Measurements from ENCODE around the gene ZNF778. TPM values are rescaled to one million over a fixed set of nuclear protein-coding genes. Genes with fewer than 3 reads are reported as not detected.

Gene ZNF778
- polyA plus RNA-seq, 1 donor, result 6.2 TPM

DNA sequence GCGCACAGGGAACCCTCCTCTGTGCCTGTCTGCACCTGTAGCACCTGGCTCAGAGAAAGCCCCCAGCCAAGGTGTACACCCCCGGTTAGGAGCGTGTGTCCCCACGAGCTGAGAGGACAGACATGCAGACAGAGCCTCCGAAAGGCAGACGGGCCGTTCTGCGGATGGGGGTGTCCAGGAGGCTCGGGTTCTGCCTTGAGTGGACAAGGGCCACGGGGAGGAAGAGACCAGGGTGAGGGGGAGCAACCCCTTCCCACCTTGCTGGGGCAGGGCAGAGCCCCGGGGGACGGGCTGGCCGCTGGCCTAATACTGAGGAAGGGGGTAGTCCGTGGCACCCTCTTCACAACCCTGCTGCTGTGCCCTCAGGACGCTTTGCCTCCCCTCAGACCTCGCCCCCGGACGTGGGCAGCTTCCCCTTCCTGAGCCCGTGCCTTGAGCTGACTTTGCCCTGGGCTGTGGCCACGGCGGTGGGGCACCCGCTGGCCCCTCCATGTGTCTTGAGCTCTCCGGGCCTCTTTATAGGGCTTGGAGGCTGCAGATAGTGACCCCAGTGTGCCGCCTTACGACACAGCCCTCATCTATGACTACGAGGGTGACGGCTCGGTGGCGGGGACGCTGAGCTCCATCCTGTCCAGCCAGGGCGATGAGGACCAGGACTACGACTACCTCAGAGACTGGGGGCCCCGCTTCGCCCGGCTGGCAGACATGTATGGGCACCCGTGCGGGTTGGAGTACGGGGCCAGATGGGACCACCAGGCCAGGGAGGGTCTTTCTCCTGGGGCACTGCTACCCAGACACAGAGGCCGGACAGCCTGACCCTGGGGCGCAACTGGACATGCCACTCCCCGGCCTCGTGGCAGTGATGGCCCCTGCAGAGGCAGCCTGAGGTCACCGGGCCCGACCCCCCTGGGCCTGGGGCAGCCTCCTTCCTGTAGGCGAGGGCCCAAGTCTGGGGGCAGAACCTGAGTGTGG lies 22.9 kb upstream of the ZNF778 start:
- DNase-seq, result no peak

DNA sequence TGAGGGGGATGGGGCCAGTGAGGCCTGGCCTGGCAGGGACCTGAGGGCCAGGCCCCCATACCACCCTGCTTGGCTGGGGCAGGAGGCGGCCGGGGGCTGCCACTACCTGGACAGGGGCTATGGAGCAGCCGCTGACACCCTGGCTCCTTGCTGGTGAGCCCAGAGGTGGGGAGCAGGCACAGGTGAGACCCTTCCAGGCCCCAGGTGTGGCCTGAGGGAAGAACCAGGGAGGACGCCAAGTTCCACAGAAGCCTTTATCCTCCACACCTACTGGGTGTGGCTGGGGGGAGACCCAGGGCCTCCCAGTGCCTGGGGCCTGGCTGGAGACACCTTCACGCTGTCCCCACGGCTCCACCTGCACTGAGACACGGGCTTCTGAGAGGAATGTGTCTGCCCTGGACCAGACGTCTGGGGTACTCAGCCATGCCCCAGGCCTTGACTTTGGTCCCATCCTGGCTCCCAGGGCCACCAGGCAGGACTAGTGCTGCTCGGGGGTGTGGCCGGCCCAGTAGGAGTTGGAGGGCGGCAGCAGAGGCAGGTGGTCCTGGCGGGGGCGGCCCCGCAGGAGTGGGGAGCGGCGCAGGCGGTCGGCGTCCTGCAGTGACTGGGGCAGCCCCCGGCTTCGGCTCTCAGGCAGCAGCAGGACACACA lies 21.9 kb upstream of the ZNF778 start:
- DNase-seq, result no peak

DNA sequence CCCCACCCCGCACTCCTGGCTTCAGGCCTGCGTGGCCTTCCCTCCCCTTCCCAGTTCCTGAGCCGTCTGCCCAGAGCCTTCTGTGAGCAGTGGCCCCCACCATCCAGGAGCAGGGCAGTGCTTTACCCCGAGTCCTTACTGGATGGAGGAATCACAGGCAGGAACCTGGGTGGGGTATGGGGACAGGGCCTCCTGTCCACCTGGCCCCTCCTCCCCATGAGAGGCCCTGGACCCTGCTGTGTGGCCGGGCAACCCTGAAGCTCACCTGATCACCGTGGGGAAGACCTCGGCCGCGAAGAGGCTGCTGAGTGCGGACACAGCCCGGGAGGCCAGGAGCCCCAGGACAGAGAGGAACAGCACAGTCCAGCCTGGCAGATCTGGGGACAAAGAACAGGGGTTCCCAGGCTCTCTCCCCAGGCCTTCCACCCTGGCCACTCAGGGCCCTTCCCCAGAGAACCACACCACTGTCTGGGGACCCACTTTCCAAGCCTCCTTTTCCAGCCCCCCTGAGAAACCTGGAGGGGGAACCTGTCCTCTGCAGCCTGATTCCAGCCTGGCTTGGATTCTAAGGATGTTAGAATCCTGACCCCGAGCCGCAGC lies 20.4 kb upstream of the ZNF778 start:
- DNase-seq, result no peak

DNA sequence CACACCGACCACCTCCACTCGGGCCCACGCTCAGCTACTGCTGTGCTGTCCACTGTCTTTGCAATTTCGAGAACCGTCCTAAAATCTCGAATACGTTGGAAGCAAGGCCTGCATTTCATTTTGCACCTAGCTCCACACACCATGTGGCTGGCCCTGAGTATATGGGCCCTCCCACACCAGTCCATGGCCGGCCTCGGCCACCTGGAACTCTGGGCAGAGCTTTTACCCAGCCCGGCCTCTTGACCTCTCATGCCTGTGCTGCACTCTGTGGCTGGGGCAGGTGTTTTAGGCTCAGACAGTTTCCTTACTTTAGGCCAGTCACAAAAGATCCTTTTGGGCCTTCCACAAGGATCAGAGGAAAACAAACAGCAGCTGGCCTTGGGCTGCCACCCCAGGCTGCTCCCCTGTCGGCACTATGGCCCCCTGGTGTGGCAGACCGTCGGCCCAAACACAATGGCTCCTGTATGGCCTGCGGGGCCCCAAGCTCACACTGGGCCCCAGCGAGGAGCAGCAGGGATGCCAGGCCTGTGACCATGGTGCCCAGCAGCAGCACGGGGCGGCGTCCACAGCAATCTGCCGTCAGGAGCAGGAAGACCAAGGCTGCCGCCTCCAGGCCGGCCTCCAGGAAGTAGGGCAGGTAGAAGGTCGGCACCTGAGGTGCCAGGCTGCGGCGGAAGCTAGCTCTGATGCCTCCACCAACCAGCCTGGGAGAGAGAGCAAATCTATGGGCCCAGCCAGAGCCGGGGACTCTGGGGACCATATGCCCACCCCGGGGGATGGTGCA lies 19.7 kb upstream of the ZNF778 start:
- no peak for DNase-seq

DNA sequence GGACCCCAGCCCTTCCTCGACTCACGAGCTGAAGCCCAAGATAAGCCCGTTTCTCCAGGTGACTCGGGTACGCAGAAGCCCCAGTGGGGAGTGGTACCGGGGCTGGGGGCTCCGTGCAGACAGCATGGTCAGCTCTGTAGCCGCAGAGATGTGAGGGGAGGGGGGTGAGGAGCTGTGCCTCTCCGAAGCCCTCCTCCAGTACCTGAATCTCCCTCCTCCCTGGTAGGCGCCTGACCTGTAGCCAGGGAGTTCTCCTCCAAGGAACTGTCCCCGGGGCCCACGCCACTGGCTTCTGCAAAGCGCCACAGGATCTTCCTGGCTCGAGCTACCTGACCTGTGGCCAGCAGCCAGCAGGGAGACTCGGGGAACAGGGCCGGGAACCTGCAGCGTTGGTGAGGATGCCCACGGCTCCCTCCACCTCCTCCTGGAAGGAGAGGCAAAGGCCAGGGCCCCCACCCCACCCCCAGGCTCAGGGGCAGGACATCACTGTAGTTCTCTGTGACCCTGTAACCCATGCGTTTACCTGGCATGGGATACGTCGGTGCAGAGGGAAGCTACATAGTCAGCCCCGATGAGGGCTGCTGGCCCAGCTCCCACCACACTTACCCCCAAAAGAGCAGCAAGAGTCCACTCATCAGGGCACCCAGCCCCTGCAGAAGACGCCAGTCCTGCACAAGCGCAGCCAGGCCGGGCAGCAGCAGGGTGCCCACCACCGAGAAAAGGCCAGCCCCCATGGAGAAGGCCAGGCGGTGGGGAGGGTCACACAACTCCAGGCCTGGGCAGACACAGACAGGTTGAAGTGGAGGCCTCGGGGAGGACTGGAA lies 18.9 kb upstream of the ZNF778 start:
- no peak for DNase-seq

DNA sequence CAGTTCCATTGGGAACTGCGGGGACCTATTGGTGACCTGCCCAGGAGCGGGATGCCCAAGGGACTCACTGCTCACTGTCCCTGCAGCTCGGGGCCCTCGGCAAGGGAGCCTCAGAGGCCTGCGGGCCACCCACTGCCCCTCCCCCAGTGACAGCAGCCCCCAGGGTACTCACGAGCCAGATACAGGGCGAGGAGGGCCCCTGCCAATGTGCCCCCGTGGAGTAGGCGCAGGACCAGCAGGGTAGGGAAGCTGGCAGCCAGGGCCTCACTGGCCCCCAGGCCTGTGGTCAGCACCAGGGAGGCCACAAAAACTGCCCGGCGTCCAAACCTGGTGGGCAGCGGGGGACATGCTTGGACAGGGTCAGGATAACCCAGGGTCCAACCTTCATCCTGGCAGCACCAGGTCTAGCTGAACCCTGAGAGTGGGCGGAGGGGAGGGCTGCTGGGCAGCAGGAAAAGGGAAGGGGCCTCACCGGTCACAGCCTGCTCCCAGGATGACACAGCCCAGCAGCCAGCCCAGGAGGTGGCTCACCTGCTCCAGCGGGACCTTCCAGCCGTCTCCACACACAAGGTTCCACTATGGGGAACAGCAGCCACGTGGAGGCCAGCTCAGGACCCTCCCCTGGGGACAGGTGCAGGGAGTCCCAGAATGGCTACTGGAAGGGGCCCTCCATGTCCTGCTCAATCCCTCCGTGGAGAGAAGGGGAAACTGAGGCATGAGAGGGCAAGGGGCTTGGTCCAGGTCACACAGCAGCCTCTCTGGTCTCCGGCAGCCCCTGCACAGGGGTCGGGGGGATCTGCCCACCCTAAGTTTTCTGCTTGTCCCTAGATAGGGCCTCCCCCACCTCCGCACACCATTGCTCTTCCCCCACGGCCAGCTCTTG lies 18.0 kb upstream of the ZNF778 start:
- DNase-seq, result no peak

DNA sequence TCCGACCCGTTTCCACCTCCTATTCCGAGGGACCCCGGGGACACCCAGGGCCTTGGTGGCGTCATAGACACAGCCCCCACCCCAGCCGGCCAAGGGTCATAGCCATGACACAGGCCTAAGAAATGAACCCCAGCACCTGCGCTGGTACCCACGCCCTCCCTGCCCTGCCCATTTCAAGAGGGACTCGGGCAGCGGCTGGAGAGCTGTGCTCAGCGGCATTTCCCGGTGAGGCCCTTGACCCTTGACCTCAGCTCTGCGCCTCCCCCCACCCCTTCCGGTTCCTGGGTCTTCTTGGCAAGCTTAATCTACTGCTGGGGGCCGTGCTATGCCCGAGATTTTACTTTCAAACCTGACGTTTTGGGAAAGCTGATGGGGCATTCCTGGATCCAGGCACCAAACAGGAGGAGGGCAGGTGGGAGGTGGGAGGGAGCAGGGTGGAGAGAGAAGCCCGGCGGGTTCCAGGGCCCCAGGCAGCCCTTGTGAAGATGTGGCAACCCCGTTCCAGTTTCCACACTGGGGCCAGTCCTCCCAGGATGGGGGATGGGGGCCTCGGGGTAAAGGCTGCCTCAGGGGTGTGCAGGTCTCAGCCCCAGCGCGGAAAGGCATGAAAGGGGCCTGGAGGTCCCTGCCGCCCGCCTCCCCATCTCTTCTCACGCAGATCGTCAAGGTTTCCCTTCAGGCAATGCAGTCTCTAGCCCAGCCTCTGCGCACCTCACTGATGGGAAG lies 17.2 kb upstream of the ZNF778 start, which contains the start of gene SLC22A31:
Gene SLC22A31 (minus strand): TSS at position 414 of the 726 bp plus-strand sequence. CDS start 36 bp downstream, at position 378.
- DNase-seq, result no peak

DNA sequence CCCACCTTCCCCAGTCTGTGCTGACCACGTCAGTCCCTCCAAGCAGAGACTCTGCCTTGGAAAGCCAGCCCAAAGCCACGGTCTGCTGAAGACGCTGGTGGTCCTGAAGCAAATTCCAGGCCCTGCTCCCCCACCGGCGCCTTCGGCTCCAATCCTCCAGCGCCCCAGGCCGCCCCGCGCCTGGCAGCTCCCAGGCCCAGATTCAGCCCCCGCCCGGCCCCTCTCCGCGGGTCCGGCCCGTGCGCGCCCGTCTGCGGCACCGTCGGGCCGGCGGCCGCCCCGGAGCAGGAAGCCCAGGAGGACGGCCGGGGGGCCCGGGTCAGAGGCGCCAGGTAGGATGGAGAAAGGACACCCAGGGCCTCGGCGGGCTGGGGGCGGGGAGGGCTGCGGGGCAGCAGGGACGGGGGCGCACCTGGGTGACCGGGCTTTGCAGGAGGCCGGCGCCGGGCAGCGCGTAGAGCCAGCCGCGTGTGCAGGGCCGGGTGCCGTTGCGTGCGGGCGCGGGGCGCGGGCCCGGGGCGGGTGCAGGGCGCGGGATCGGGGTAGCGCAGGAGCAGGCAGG lies 16.6 kb upstream of the ZNF778 start:
- DNase-seq, result no peak

DNA sequence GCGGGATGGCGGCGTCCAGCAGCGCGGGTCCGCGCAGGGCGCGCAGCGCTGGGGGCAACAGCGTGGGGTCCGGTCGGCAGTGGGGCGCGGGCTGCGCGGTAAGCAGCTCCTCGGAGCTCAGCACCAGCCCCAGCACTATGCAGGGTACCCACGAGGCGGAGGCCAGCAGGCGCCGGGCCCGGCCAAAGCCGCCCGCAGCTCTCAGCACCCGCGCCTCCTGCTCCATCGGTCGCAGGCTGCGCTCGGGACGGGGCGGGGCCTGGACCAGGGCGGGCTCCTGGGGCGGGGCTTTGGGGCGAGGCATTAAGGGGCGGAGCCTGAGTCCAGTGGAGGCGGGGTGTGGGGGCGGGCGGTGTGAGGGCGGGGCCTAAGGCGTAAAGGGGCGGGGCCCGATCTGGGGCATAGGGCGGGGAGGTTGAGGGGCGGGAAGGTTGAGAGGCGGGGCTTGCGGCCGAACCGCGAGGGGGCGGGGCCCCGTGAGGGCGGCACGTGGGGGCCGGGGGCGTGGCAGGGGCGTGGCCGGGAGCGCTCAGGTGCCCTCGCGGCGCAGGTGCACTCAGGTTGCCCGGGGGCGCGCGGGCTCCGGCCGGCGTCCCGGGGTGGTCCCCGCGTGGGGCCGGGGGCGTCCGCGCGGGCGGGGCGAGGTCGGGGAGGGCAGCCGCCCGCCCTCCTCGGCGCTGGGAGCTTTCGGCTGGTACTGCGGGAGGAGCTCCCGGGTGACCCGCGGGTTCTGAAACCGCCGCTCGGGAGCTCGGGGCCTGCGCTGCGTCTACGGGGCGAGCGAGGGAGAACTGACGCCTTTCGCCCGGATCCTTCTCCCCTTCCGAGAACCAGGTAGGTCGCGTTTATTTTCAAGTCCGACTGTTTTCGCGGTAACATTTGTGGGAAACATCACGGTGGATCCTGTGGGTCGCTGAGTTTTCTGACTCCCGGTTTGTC lies 15.8 kb upstream of the ZNF778 start:
- DNase-seq, result peak; percentile 36

DNA sequence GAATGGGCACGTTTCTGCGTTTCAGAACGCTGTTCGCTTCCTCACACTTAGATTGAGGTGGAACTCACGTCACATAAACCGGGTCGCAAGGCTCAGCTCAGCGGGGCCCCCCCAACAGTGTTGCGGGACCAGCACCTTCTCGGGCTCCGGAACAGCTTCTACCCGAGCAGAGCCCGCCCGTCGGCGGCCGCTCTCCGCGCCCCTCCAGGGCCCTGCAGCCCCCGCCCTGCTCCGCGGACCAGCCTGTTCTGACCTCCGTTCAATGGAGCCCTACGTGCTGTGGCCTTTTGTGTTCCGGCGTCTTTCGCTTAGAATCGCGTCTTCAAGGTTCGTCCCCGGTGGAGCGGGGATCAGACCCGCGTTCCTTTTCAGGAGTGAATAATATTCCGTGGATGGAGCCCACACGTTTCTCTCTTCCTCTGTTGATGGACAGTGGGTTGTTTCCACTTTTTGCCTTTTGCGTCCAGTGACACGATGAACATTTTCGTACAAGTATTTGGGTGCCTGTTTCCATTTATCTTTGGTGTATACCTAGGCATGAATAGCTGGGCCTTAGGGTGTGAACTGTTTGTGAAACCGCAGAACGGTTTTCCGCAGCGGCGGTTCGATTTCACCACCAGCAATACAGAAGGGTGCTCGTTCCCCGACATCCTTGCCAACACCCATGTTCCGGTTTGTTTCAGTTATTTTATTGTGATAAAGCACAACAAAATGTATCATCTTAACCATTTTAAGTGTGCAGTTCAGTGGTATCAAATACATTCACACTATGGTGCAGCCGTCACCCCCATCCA lies 14.9 kb upstream of the ZNF778 start:
- DNase-seq, result no peak

DNA sequence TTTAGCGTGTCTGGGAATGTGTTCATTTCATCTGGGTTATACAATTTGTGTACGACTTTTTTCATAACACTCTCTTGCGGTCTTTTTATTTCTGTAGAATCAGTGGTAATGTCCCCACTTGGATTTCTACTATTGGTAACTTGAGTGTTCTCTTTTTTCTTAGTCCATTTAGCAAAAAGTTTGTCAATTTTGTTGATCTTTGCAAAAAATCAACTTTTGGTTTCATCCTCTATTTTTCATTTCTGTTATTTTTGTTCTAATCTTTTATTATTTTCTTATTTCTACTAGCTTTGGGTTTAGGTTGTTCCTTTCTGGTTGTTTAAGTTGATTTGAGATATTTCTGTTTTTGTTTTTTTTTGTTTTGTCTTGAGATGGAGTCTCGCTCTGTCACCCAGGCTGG lies 9.5 kb upstream of the ZNF778 start:
- DNase-seq, result no peak

DNA sequence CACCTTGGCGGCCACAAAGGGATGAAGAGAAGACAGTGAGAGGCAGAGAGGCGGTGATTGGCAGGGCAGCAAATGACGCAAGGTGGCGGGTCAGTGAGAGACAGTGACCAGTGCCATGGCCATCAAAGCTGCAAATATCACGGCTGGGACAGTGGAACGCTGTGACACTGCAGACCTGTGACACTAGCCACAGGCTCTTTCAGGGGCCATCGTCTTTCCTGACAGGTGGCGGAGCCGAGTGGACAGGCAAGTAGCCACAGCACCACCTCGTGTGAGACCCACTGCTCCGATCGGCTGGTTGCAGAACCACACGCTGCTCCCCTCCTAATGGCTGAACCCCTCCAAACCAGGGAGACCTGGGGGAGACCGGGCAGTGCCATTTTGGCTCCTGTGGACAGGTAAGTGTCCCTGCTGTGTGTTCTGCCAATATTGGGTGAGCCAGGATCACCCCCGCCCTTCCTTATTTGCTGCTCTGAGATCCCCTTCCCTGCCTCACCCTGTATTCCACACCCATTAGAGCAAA lies 7.9 kb upstream of the ZNF778 start:
- no peak for DNase-seq

DNA sequence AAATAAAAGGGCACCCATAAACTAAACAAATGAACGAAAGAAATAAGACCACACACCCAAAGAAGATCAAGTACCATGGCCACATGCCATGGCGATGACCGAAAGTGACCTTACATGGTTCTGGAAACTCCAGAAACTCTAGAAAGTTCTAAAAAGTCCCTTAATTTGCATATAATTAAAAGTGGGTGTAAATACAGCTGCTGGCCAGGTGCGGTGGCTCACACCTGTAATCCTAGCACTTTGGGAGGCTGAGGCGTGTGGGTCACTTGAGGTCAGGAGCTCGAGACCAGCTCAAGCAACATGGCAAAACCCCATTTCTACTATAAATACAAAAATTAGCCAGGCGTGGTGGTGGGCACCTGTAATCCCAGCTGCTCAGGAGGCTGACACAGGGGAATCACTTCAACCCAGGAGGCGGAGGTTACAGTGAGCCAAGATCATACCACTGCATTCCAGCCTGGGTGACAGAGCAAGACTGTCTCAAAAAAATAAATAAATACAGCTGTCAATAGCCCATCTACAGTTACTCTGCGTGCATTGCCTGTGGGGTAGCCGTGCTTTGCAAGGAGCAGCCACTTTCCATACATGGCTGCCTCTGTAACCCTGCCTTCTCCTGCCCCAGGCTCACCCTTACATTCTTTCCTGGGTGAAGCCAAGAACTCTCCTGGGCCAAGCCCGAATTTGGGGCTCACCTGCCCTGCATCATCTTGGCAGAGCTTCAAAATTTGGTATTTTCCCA lies 7.2 kb upstream of the ZNF778 start:
- no peak for DNase-seq

DNA sequence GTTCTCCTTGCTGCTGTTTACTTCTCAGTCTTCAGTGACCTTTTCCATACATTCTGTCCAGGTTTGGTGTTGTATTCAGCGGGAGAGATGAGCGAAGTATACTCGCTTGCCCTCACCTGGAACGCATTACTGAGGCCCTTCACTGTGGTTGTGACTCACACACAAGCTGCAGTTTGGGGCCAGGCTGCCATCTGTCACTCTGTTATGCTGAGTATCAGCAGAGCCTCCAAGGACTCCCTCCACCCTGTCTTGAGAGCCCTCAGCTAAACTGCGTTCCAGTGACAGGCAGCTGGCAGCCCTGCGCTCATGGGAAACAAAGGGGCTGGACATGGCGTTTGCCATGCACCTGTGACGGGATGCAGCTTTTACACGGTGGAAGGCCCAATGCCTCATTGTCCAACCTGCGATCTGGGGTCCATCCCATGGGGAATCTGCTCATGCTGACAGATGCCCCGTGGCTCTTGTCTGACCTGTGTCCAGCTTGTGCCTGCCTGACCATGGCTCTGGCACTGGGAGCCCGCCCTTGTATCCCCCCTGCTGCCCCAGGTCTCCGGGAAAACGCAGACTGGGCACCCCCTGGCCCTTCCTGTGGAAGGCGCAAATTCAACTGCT lies 6.5 kb upstream of the ZNF778 start:
- no peak for DNase-seq

DNA sequence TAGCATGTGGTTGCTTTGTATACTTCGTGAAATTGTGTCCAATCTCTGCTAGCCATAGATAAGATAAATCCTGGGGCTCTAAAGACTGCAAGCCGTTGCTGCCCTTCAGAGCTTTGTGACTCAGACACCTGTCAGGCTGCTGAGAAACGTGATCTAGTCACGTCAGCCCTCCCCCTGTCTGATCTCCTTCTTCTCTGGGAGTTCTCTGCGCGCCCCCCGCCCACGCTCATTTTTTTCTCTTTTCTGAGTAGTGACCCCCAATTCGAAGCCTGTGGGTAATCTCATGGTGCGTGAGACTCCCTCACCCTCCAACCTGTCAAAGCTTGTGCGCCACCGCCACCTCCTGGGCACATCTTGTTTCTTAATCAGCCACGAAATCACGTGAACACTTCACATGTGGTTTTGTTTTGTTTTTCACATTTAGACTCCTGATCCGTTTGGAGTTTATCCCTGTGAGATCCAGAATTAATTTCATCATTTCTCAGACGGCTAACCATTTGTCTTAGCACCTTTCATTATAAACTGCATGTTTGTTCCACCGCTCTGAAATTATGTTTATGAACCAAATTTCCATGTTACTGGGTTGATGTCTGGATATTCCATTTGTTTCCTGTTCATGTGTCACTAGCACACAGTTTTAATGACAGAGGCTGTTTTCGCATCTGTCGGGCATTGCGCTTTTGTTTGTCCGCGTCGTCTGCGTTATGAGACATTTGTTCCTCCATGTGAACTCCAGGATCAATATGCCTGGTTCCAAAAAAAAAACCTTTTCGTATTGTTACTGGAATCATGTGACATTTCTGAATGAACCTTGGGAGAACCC lies 977 bp upstream of the ZNF778 start:
- DNase-seq, result peak; percentile 75
